ENCODE results near the gene FBXL16. TPM values are rescaled to one million over a fixed set of nuclear protein-coding genes. Genes with fewer than 3 reads are reported as not detected.

FBXL16 gene
- total and polyA plus RNA-seq, 2 of the 13 experiments (the other 11 are each of a cell fraction or from before 2014, with no cell fraction given) = 0.22 to 2.0 TPM

GRCh38 chr16:646679-647172, 58.9 kb downstream of the FBXL16 start (continued):
- TF ChIP-seq SATB2 (CRISPR knock-in tag; IDR thresholded peaks at IDR 0.05) (no peak), ZNF17 (CRISPR knock-in tag; IDR thresholded peaks at IDR 0.05) (no peak), ZFP36 (IDR thresholded peaks at IDR 0.05; ENCODE audit: borderline replicate concordance, low read depth, low read length, partially characterized antibody) (no peak), PHB2 (IDR thresholded peaks at IDR 0.05; ENCODE audit: partially characterized antibody) (no peak), RBM39 (IDR thresholded peaks at IDR 0.05; ENCODE audit: low read depth, low read length, poor library complexity, severe bottlenecking) (no peak), SMAD9 (CRISPR knock-in tag; IDR thresholded peaks at IDR 0.05) (no peak), MXI1 (IDR thresholded peaks at IDR 0.05; ENCODE audit: borderline replicate concordance, low read depth, low read length) (no peak)
- TF ChIP-seq, protein P1, sequence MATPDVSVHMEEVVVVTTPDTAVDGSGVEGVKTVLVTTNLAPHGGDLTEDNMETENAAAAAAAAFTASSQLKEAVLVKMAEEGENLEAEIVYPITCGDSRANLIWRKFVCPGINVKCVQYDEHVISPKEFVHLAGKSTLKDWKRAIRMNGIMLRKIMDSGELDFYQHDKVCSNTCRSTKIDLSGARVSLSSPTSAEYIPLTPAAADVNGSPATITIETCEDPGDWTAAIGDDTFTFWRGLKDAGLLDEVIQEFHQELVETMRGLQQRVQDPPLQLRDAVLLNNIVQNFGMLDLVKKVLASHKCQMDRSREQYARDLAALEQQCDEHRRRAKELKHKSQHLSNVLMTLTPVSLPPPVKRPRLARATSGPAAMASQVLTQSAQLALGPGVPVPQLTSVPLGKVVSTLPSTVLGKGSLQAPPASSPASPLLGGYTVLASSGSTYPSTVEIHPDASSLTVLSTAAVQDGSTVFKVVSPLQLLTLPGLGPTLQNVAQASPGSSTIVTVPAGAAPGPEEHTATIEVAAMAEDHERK (CRISPR knock-in tag; IDR thresholded peaks at IDR 0.05; ENCODE audit: low read depth) = no peak
- TF ChIP-seq, protein P2, sequence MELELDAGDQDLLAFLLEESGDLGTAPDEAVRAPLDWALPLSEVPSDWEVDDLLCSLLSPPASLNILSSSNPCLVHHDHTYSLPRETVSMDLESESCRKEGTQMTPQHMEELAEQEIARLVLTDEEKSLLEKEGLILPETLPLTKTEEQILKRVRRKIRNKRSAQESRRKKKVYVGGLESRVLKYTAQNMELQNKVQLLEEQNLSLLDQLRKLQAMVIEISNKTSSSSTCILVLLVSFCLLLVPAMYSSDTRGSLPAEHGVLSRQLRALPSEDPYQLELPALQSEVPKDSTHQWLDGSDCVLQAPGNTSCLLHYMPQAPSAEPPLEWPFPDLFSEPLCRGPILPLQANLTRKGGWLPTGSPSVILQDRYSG (CRISPR knock-in tag; IDR thresholded peaks at IDR 0.05) = no peak
